RWPE2 (cell line): ENCODE results near the gene UQCR10.

Source experiments
- ATAC-seq: fragments of 200-7000 bp; cut with Tn5 transposase; 3 replicates; pipeline ENCODE4 v1.9.1; 2021; ENCODE audit warnings: low read depth
- DNase-seq: peaks from one replicate; pipeline ENCODE4 v3.0.0-alpha.2; 2020; ENCODE audit warnings: low spot score
- H3K27ac ChIP-seq: fragments of 450-650 bp; 2 replicates; pipeline ENCODE4 v1.5.1; 2017; ENCODE audit warnings: mild to moderate bottlenecking; ENCODE audit not compliant: poor library complexity, severe bottlenecking
- H3K27me3 ChIP-seq: fragments of 250-450 bp; sonication (Bioruptor Pico); 2 replicates; pipeline ENCODE4 v1.5.1; 2021; ENCODE audit warnings: mild to moderate bottlenecking, moderate library complexity; ENCODE audit not compliant: insufficient read depth, poor library complexity, severe bottlenecking
- H3K36me3 ChIP-seq: fragments of 250-450 bp; sonication (Bioruptor Pico); 2 replicates; pipeline ENCODE4 v1.5.1; 2020; ENCODE audit warnings: low read depth, mild to moderate bottlenecking, moderate library complexity
- H3K4me1 ChIP-seq: fragments of 250-450 bp; sonication (Bioruptor Pico); 2 replicates; pipeline ENCODE4 v1.5.1; 2021; ENCODE audit warnings: mild to moderate bottlenecking, moderate library complexity; ENCODE audit not compliant: insufficient read depth, poor library complexity, severe bottlenecking
- H3K4me3 ChIP-seq: fragments of 250-450 bp; sonication (Bioruptor Pico); 2 replicates; pipeline ENCODE4 v1.5.1; 2021; ENCODE audit warnings: mild to moderate bottlenecking, moderate library complexity; ENCODE audit not compliant: severe bottlenecking
- H3K9me3 ChIP-seq: fragments of 250-450 bp; sonication (Bioruptor Pico); 2 replicates; pipeline ENCODE4 v1.5.1; 2021; ENCODE audit warnings: mild to moderate bottlenecking, moderate library complexity; ENCODE audit not compliant: severe bottlenecking
- CTCF ChIP-seq: fragments of 450-650 bp; IDR thresholded peaks from one replicate; pipeline ENCODE4 v1.5.1; 2017; ENCODE audit warnings: mild to moderate bottlenecking, moderate library complexity; ENCODE audit not compliant: poor library complexity, severe bottlenecking

UQCR10 gene

DNA sequence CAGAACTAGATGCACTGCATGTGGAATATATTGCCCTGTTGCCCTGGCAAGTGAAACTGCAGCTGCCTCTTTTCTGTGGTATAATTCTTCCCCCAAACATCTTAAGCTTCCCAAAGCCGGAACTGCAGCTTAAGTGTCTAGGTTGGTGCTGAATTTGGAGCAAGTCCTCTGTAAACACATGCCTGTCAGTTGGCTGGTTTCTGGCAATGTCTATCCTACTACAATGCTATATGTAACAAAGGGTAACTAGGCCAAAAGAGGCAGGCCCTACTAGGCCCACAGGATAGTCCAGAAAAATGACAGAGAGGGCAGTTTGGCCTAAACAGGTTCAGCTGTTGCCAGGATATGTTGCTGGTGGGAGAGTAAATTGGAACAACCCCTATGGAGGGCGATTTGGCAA, 43.0 kb downstream of the UQCR10 start:
- no peak overlapping the region for H3K4me3 ChIP-seq
- ATAC-seq, result no peak

DNA sequence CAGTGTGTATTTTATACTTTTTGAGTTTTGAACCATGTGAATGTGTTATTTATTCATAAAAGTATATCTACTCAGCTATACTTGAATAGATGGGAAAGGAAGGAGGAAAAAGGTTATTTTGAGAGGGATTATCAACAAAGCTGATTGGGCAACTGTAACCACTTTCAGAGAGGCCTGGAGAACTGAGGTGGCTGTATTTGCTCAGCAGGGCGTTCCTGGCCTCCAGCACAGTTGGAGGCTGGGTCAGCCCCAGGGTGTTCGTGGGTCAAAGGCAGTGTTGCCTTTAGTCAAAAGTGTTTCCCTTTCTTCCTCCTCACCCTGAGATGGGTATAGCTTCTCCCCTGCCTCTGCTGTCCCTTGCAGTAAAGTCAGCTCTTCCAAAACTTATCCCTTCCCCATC, 44.2 kb downstream of the UQCR10 start:
- ATAC-seq (no peak), DNase-seq (no peak)
- no peak for TF ChIP-seq CTCF
- Histone ChIP-seq H3K27ac (no peak overlapping the region), H3K9me3 (no peaks in the 10 kb centered on the region), H3K27me3 (no peaks in the 10 kb centered on the region), H3K36me3 (peaks cover 76% of the 10 kb centered on the region), H3K4me1 (no peaks in the 10 kb centered on the region), H3K4me3 (no peak overlapping the region)

More for the DNA sequence above, 43.0 kb downstream of the UQCR10 start:
- H3K4me1 ChIP-seq, result no peaks in the 10 kb centered on the region
- H3K9me3 ChIP-seq, result no peaks in the 10 kb centered on the region
- no peak overlapping the region for H3K27ac ChIP-seq
- no peak for DNase-seq
- H3K36me3 ChIP-seq, result peaks cover 78% of the 10 kb centered on the region
- no peak for TF ChIP-seq CTCF
- H3K27me3 ChIP-seq, result no peaks in the 10 kb centered on the region

DNA sequence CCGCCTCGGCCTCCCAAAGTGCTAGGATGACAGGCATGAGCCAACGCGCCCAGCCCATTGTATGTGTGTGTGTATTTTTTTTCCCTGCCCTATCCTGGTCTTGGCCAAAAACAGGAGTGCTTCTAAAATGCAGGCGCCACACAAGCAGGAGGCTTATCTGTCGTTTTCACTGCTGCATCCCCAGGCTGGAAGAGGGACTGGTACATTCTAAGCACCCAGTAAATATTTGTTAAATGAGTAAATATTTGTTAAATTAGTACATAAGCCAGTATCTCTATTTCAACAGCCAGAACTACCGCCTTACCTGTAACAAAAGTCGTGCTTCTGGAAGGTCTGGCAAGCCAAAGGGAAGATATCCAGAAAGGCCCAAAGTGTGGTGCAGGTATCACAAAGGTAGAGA, 46.0 kb downstream of the UQCR10 start:
- DNase-seq (no peak), ATAC-seq (no peak)
- Histone ChIP-seq H3K27ac (no peak overlapping the region), H3K4me1 (no peaks in the 10 kb centered on the region), H3K36me3 (peaks cover 69% of the 10 kb centered on the region), H3K27me3 (no peaks in the 10 kb centered on the region), H3K4me3 (no peak overlapping the region), H3K9me3 (no peaks in the 10 kb centered on the region)
- TF ChIP-seq CTCF, result no peak

DNA sequence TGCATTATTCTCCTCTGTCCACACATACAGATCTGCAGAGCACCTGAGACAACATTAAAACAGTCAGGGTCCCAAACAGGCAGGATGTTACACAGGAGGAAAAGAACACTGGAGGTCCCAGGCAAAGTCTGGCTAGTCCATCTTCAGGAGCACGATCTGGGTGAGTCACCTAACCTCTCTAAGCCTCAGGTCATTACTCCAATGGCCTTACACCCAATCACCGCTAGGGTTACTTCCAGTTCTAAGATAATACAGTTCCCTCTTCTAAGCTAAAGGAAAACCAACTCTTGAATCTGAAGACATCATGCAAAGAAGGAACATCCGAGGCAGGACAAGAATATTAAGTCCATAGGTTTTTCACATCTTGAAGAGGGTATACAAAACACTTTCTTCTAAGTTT, 46.4 kb downstream of the UQCR10 start:
- Histone ChIP-seq H3K4me1 (no peaks in the 10 kb centered on the region), H3K27me3 (no peaks in the 10 kb centered on the region), H3K27ac (no peak overlapping the region), H3K9me3 (no peaks in the 10 kb centered on the region), H3K4me3 (no peak overlapping the region), H3K36me3 (peaks cover 65% of the 10 kb centered on the region)
- DNase-seq, result no peak
- no peak for TF ChIP-seq CTCF
- ATAC-seq, result peak; percentile 52; the same call in 1 of the 3 replicates

DNA sequence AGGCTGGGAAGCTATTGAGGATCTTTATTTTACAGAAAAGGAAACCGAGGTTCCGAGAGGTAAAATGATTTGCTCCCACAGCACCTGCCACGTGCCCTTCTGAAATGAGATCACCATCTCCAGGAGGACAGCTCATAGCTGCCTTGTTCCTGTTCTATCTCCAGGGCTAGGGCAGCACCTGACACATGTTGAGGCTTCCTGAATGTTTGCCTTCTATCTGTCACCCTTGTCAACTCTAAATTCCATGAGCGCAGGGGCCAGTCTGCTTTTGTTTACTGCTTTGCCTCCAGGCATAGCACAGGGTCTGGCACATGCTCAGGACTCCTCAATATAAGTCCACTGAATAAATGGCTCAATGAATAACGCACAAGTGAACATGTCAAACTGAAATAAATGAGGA, 46.8 kb downstream of the UQCR10 start:
- Histone ChIP-seq H3K36me3 (peaks cover 63% of the 10 kb centered on the region), H3K4me3 (no peak overlapping the region), H3K4me1 (no peaks in the 10 kb centered on the region), H3K27ac (no peak overlapping the region), H3K27me3 (no peaks in the 10 kb centered on the region), H3K9me3 (no peaks in the 10 kb centered on the region)
- no peak for ATAC-seq
- DNase-seq, result no peak
- TF ChIP-seq CTCF, result no peak
